HepG2 (cell line): ENCODE results near the gene APOBEC3C. TPM values are rescaled to one million over a fixed set of nuclear protein-coding genes. Genes with fewer than 3 reads are reported as not detected.

Experiments used
- ZNF790 ChIP-seq: sonication (generic); formaldehyde crosslinking; IDR thresholded peaks from 2 replicates; pipeline ENCODE4 v1.8.0; 2022; ENCODE audit warnings: missing genetic modification reagents, mild to moderate bottlenecking, borderline replicate concordance
- polyA plus RNA-seq, 8 experiments: library from polyadenylated mRNA; depleted of rRNA in 3 of 8; stranded (reverse) in 7 of 8; unstranded in 1 of 8; fragments of >200 nt; fragmentation: Illumina TruSeq in 4 of 8; extraction: Trizol in 4 of 8; gene quantifications; 2 replicates each; pipeline versions ENCODE4 v1.2.1 to v1.2.3, GENCODE V29; 2011 to 2016; ENCODE audit warnings: low read depth in 4 of 8, missing spikeins in 1 of 8, mixed read lengths in 1 of 8; ENCODE audit not compliant: insufficient read depth in 1 of 8
- total RNA-seq, 5 experiments: library from RNA; depleted of rRNA; stranded (reverse); fragments of >200 nt; fragmentation: Illumina TruSeq; extraction: Trizol; gene quantifications; 2 replicates each; pipeline ENCODE4 v1.2.3, GENCODE V29; 2016; ENCODE audit warnings: low read depth in 1 of 5
- TF ChIP-seq, protein P1 (sequence below): sonication (generic); formaldehyde crosslinking; IDR thresholded peaks from one replicate; pipeline ENCODE4 v1.5.1; 2020; ENCODE audit warnings: mild to moderate bottlenecking, missing genetic modification reagents; ENCODE audit errors: not compliant biosample characterization
- TF ChIP-seq, protein P2 (sequence below): sonication (generic); formaldehyde crosslinking; IDR thresholded peaks from 2 replicates; pipeline ENCODE4 v1.8.1; 2022; ENCODE audit warnings: mild to moderate bottlenecking, missing genetic modification reagents

Gene APOBEC3C
- total and polyA plus RNA-seq, 2 of the 13 experiments (the other 11 are each of a cell fraction or from before 2014, with no cell fraction given), result 8.9 to 27.6 TPM

DNA sequence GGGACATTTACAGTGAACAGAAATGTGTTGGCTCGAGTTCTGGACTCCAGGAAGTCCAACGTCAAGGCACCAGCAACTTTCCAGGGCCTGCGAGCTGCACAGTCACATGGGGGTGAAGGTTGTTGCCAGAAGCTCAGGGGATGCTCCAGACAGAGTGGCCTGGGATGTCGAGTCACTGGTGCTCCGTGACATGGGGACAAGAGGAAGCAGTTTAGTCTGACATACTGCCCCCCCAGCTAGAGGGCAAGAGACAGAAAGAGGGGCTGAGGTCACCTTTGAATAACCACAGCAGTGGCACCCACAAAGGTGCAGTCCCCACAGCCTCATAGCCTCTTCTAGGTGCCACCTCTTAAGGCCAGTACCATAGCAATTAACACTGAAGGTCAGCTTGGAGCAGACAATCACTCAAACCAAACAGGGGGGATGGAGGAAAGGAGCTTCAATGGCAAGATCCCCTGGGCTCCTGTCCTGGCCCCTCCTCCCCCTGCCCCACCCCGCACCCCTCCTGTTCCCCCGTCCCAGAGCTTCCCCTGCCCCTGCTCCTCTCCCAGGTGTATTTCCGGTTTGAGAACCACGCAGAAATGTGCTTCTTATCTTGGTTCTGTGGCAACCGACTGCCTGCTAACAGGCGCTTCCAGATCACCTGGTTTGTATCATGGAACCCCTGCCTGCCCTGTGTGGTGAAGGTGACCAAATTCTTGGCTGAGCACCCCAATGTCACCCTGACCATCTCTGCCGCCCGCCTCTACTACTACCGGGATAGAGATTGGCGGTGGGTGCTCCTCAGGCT, 10.7 kb downstream of the APOBEC3C start (continued):
- TF ChIP-seq, protein P1, sequence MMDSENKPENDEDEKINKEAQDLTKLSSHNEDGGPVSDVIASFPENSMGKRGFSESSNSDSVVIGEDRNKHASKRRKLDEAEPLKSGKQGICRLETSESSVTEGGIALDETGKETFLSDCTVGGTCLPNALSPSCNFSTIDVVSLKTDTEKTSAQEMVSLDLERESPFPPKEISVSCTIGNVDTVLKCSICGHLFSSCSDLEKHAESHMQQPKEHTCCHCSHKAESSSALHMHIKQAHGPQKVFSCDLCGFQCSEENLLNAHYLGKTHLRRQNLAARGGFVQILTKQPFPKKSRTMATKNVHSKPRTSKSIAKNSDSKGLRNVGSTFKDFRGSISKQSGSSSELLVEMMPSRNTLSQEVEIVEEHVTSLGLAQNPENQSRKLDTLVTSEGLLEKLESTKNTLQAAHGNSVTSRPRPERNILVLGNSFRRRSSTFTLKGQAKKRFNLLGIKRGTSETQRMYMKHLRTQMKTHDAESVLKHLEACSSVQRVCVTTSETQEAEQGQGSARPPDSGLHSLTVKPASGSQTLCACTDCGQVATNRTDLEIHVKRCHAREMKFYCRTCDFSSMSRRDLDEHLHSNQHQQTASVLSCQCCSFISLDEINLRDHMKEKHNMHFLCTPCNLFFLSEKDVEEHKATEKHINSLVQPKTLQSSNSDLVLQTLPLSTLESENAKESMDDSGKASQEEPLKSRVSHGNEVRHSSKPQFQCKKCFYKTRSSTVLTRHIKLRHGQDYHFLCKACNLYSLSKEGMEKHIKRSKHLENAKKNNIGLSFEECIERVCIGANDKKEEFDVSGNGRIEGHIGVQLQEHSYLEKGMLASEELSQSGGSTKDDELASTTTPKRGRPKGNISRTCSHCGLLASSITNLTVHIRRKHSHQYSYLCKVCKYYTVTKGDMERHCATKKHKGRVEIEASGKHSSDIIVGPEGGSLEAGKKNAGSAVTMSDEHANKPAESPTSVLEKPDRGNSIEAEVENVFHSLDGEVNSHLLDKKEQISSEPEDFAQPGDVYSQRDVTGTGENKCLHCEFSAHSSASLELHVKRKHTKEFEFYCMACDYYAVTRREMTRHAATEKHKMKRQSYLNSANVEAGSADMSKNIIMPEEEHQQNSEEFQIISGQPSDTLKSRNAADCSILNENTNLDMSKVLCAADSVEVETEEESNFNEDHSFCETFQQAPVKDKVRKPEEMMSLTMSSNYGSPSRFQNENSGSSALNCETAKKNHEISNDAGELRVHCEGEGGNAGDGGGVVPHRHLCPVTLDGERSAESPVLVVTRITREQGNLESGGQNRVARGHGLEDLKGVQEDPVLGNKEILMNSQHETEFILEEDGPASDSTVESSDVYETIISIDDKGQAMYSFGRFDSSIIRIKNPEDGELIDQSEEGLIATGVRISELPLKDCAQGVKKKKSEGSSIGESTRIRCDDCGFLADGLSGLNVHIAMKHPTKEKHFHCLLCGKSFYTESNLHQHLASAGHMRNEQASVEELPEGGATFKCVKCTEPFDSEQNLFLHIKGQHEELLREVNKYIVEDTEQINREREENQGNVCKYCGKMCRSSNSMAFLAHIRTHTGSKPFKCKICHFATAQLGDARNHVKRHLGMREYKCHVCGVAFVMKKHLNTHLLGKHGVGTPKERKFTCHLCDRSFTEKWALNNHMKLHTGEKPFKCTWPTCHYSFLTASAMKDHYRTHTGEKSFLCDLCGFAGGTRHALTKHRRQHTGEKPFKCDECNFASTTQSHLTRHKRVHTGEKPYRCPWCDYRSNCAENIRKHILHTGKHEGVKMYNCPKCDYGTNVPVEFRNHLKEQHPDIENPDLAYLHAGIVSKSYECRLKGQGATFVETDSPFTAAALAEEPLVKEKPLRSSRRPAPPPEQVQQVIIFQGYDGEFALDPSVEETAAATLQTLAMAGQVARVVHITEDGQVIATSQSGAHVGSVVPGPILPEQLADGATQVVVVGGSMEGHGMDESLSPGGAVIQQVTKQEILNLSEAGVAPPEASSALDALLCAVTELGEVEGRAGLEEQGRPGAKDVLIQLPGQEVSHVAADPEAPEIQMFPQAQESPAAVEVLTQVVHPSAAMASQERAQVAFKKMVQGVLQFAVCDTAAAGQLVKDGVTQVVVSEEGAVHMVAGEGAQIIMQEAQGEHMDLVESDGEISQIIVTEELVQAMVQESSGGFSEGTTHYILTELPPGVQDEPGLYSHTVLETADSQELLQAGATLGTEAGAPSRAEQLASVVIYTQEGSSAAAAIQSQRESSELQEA, result no peak
- TF ChIP-seq, protein P2, sequence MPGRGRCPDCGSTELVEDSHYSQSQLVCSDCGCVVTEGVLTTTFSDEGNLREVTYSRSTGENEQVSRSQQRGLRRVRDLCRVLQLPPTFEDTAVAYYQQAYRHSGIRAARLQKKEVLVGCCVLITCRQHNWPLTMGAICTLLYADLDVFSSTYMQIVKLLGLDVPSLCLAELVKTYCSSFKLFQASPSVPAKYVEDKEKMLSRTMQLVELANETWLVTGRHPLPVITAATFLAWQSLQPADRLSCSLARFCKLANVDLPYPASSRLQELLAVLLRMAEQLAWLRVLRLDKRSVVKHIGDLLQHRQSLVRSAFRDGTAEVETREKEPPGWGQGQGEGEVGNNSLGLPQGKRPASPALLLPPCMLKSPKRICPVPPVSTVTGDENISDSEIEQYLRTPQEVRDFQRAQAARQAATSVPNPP (CRISPR knock-in tag), result no peak
- no peak for TF ChIP-seq ZNF790 (CRISPR knock-in tag)
